ENCODE data around the gene CELF2. TPM values are rescaled to one million over a fixed set of nuclear protein-coding genes. Genes with fewer than 3 reads are reported as not detected.

The CELF2 gene
- polyA plus RNA-seq, 1 donor from 2014 or later = 55.5 TPM

GRCh38 chr10:11189582-11190376 is 172.1 kb downstream of the CELF2 start:
- Histone ChIP-seq H3K36me3 (ENCODE audit: insufficient read depth, low read length) (no peaks in the 10 kb centered on the region), H3K4me2 (ENCODE audit: low read length) (no peak overlapping the region), H3K9ac (ENCODE audit: low read length) (no peak overlapping the region), H3K4me3 (ENCODE audit: low read length) (peak overlapping the region; percentile 0), H3K27ac (ENCODE audit: low read length) (no peak overlapping the region), H4K20me1 (ENCODE audit: insufficient read depth) (peaks cover 3% of the 10 kb centered on the region), H3K79me2 (replicated peaks; ENCODE audit: insufficient read depth, low read length) (peaks cover 40% of the 10 kb centered on the region), H3K27me3 (ENCODE audit: insufficient read depth, low read depth, low read length) (no peaks in the 10 kb centered on the region), H3K9me3 (ENCODE audit: low read length) (peaks cover 4% of the 10 kb centered on the region), H3F3A (ENCODE audit: insufficient read depth, low read length, poor library complexity, severe bottlenecking) (no peaks in the 10 kb centered on the region), H3K9me2 (ENCODE audit: insufficient read depth, low read length) (no peaks in the 10 kb centered on the region), H2AFZ (ENCODE audit: low read depth, low read length) (no peak overlapping the region)
- TF ChIP-seq CTCF (IDR thresholded peaks at IDR 0.05; ENCODE audit: poor library complexity, severe bottlenecking) (no peak), SMC3 (conservative IDR thresholded peaks at IDR 0.05; ENCODE audit: poor library complexity) (no peak), EZH2 (IDR thresholded peaks at IDR 0.05; ENCODE audit: borderline replicate concordance, insufficient read depth, low read length, poor library complexity, severe bottlenecking) (no peak), RAD21 (conservative IDR thresholded peaks at IDR 0.05) (no peak), TAF1 (IDR thresholded peaks at IDR 0.05; ENCODE audit: low read depth) (no peak), MXI1 (conservative IDR thresholded peaks at IDR 0.05; ENCODE audit: poor library complexity, severe bottlenecking) (no peak), REST (IDR thresholded peaks at IDR 0.05; ENCODE audit: borderline replicate concordance) (no peak), EP300 (conservative IDR thresholded peaks at IDR 0.05; ENCODE audit: poor library complexity, severe bottlenecking) (no peak), POLR2AphosphoS5 (IDR thresholded peaks at IDR 0.05) (no peak)

GRCh38 chr10:11191190-11191589 is 173.5 kb downstream of the CELF2 start:
- Histone ChIP-seq H3K9ac (ENCODE audit: low read length) (no peak overlapping the region), H3K9me2 (ENCODE audit: insufficient read depth, low read length) (no peaks in the 10 kb centered on the region), H3K27ac (ENCODE audit: low read length) (no peak overlapping the region), H3K27me3 (ENCODE audit: insufficient read depth, low read depth, low read length) (no peaks in the 10 kb centered on the region), H3K79me2 (replicated peaks; ENCODE audit: insufficient read depth, low read length) (peaks cover 28% of the 10 kb centered on the region), H4K20me1 (ENCODE audit: insufficient read depth) (peaks cover 3% of the 10 kb centered on the region), H3K4me3 (ENCODE audit: low read length) (no peak overlapping the region), H3F3A (ENCODE audit: insufficient read depth, low read length, poor library complexity, severe bottlenecking) (no peaks in the 10 kb centered on the region), H3K9me3 (ENCODE audit: low read length) (peaks cover 4% of the 10 kb centered on the region), H2AFZ (ENCODE audit: low read depth, low read length) (no peak overlapping the region), H3K4me2 (ENCODE audit: low read length) (no peak overlapping the region), H3K36me3 (ENCODE audit: insufficient read depth, low read length) (no peaks in the 10 kb centered on the region)
- TF ChIP-seq MXI1 (conservative IDR thresholded peaks at IDR 0.05; ENCODE audit: poor library complexity, severe bottlenecking) (no peak), CTCF (IDR thresholded peaks at IDR 0.05; ENCODE audit: poor library complexity, severe bottlenecking) (no peak), EZH2 (IDR thresholded peaks at IDR 0.05; ENCODE audit: borderline replicate concordance, insufficient read depth, low read length, poor library complexity, severe bottlenecking) (no peak), TAF1 (IDR thresholded peaks at IDR 0.05; ENCODE audit: low read depth) (no peak), RAD21 (conservative IDR thresholded peaks at IDR 0.05) (no peak), SMC3 (conservative IDR thresholded peaks at IDR 0.05; ENCODE audit: poor library complexity) (no peak), POLR2AphosphoS5 (IDR thresholded peaks at IDR 0.05) (no peak), EP300 (conservative IDR thresholded peaks at IDR 0.05; ENCODE audit: poor library complexity, severe bottlenecking) (no peak), REST (IDR thresholded peaks at IDR 0.05; ENCODE audit: borderline replicate concordance) (no peak)
